Ramos (cell line): ENCODE data around the gene SLC22A7.

ENCODE experiments used
- in situ Hi-C: fragments of 300-500 bp; cut with MboI; formaldehyde crosslinking; loops from one replicate; pipeline ENCODE4 v1.14.3; 2022; ENCODE audit warnings: low sequenced_read_pairs; ENCODE audit not compliant: unreplicated experiment

The SLC22A7 gene

DNA sequence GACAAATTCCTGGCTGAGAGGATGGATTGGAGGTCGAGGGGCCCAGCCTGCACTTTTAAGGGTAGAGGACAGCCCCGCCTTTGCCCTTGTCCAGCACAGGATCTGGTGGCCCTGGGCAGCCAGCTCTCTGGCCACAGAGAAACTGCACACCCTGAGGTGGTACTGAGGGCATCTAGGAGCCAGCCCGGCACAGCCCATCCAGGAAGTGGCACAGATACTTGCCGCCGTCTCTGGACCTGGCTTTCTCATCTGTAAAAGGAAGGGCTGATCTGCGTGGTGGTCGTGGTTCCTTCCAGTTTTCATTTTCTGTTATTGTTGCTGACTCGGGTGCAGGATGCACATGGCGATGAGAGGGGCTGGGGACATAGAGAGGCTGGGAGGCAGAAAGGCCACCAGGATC lies 16.0 kb upstream of the SLC22A7 start:
- in situ Hi-C loops, result no loop called here

DNA sequence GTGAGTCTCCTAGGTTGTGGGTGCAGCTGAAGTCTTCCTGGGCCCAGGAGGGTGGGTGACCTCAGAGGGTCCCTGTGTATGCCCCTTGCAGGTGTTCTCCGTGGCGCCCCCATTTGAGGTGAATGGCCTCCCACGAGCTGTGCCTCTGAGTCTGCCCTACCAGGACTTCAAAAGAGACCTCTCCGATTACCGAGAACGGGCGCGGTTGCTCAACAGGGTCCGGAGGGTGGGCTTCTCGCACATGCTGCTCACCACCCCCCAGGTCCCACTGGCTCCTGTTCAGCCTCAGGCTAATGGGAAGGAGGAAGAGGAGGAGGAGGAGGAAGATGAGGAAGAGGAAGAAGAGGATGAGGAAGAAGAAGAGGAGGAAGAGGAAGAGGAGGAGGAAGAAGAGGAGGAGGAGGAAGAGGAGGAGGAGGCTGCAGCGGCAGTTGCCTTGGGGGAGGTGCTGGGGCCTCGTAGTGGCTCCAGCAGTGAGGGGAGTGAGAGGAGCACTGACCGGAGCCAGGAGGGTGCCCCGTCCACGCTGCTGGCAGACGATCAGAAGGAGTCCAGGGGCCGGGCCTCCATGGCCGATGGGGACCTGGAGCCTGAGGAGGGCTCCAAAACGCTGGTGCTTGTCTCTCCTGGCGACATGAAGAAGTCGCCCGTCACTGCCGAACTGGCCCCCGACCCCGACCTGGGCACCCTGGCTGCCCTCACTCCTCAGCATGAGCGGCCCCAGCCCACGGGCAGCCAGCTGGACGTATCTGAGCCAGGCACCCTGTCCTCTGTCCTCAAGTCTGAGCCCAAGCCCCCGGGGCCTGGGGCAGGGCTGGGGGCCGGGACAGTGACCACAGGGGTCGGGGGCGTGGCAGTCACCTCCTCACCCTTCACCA lies 15.2 kb upstream of the SLC22A7 start:
- in situ Hi-C loops, result no loop called here

DNA sequence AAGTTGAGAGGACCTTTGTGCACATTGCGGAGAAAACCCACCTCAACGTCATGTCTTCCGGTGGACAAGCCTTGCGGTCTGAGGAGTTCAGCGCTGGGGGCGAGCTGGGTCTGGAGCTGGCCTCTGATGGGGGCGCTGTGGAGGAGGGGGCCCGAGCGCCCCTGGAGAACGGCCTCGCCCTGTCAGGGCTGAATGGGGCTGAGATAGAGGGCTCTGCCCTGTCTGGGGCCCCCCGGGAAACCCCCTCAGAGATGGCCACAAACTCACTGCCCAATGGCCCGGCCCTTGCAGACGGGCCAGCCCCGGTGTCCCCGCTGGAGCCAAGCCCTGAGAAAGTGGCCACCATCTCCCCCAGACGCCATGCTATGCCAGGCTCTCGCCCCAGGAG lies 14.6 kb upstream of the SLC22A7 start:
- in situ Hi-C loops, result no loop called here

DNA sequence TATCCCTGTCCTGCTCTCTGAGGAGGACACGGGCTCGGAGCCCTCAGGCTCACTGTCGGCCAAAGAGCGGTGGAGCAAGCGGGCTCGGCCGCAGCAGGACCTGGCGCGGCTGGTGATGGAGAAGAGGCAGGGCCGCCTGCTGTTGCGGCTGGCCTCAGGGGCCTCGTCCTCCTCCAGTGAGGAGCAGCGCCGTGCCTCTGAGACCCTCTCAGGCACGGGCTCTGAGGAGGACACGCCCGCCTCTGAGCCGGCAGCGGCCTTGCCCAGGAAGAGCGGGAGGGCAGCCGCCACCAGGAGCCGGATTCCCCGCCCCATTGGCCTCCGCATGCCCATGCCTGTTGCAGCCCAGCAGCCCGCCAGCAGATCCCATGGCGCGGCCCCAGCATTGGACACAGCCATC lies 14.2 kb upstream of the SLC22A7 start:
- in situ Hi-C loops, result no loop called here

DNA sequence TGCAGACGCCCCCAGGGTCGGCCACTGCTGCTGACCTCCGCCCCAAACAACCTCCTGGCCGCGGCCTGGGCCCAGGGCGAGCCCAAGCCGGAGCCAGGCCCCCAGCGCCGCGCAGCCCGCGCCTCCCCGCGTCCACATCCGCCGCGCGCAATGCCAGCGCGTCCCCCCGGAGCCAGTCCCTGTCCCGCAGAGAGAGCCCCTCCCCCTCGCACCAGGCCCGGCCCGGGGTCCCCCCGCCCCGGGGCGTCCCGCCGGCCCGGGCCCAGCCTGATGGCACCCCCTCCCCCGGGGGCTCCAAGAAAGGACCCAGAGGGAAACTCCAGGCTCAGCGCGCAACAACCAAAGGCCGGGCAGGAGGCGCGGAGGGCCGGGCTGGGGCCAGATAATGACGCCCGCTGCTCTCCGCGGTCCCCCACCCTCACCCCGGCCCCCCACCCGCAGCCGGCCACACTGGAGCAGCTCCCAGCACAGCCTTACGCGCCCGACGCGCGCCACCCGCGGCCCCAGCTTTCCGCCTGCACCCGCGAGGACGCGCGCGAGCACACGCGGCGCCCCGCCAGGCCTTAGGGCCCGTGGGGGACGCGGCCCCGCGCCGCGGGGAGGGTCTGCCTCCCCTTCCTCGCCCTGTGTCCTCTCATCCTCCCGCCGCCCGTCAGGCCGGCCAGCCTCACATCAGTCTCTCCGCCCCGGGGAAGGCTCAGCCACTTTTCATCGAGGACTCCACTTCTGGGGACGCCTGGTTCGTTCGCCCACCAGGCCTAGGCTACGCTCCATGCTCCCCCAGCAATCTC lies 12.9 kb upstream of the SLC22A7 start:
- in situ Hi-C loops, result no loop called here

DNA sequence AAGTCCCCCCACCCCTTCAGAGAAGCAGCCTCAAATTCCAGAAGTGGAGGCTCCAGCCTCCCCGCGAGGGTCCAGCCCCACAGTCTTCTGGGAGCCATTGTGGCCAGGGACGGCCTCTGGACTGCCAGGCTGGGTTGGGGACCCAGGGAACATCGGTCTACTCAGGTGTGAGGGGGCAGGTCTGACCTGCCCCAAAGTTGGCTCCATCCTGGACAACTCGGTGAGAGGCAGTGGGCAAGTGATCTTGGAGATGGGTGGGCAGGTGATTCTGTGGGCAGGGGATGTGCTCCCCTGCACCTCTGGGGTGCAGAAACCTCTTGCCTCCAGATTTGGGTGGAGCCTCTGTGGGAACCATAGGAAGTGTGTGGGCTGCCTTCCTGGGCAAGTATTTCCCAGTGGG lies 12.2 kb upstream of the SLC22A7 start:
- in situ Hi-C loops, result no loop called here

DNA sequence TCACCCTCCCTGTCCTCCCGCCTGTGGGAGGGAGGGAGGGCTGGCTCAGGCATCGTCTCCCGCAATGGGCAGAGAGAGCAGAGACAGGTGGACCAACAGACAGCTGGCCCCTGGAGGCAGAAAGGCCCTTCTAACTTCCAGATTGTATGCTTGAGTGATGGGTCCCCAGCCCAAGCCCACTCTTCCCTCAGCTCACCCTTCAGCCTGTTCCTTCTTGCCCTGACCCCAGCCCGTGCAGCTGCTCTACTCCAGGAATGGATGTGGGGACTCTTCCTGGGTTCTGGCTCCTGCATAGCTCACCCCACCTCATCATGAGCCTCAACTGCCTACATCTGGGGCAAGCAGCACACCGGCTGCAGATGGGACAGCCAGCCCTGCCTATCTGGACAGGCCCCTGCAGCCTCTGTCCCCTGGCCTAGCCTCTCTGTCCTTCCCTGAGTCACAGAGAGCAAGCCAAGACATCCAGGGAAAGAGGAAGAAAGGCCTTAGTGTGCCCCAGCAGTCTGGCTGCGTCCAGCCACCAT lies 11.5 kb upstream of the SLC22A7 start:
- in situ Hi-C loops, result no loop called here

DNA sequence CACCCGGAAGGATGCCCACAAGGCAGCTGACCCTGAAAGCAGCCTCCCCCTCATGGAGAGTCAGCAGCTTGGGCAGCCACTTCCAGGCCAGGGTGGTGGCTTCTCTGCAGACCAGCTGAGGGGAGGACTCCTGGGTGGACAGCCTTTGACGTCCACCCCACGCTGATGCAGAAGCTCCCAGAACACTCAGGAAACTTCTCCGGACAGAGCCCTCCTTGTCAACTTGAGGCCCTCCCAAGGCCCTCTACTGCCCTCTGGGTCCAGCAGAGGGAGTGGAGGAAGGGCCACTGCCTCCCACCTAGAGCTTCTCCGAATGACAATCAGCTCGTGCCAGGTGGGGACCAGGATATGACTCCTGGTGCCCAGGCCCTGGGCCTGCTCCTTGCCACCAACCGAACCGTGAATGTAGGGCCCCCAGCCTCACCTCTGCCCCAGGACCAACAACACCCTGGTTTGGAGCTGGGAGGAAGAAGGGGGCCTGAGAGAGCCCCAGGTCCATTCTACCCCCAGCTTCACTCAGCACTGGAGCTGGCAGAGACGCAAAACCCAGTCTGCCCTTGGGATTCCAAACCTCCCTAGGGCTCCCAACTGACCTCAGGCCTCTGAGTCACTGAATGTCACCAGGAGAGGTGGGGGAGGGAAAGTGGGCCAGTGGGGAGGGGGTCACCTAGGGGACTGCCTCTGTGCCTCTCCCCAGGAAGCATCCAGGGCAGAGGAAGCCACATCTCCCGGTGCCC lies 10.9 kb upstream of the SLC22A7 start:
- in situ Hi-C loops, result no loop called here

DNA sequence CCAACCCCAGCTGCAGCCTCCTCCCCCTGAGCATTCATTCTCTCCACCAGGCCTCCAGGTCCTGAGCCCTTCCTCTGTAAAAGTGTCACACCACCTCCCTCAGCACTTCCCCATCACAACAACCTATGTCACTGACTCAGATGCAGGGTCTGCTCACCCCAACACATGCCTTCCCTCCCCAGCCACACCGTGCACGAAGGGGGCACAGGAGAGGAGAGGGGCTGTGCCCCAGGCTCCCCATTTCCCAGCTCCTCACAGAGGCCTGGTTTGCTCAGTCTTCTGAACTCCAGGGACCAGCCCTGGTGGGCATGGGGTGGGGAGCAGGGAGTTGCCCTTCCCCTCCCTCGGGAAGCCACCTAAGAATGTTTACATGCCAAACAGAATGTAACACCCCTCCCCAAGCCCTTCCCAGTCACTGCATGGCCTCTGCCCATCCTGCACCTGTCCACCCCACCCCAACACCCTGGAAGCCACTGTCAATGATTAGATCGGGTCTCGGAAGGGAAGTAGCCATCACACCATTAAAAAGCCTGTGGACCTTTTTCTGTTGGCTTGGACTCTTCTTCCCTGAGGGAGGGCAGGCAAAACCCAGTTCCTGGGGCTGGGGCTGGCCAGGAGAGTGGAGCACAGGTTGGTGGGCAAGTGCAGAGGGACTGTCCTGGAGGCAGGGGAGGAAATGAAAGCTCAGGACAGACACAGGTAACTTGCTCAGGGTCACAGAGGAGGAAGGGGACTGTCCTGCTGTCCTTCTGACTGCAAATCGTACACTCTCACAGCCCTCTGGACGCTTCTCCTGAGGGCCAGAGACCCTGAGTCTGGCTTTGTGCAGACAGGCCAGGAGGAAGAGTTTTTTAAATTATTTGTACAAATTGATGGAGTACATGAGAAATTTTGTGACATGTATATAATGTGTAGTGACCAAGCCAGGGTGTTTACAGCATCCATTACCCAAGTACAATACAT lies 10.1 kb upstream of the SLC22A7 start:
- in situ Hi-C loops, result no loop called here

DNA sequence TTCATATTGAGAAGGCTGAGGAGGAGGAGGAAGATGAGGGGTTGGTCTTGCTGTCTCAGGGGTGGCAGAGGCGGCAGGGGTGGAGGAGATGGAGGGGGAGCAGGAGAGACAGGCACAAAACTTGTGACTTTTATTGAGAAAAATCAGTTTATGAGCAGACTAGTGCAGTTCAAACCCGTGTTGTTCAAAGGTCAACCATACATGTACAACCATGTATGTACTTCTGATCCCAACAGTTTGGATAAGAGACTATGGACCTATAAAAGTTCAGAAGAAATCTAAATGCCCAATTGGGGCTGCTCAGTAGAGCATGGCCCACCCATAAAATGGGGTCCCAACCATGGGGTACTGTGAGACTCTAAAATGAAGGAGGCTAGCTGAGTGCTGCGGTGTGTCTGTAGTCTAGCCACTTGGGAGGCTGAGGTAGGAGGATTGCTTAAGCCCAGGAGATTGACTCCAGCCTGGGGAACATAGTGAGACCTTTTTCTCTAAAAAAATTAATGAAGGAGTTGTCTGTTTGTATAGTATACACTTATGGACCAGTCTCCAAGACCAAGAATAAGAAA lies 7.6 kb upstream of the SLC22A7 start:
- in situ Hi-C loops, result no loop called here

DNA sequence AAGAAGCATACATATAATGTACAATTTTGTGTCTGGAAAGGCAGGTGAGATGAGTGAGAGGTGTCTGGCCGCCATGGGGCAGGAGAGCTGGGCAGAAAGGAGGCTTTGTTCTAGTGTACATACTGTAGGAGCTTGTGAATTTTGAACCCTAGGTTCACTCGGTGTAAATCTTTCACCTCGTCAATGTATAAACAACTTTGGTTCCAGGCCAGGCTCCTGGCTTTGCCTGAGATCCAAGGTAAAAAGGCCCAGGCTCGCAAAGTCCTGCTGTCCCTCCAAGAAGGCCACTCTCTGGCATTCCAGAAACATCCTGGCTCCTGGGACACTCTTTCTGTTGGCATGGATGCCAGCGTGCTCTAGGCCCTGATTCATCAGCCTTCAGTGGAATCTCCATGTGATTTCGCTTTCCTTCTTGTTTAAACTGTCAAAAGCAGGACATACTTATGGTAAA lies 7.1 kb upstream of the SLC22A7 start:
- in situ Hi-C loops, result no loop called here

DNA sequence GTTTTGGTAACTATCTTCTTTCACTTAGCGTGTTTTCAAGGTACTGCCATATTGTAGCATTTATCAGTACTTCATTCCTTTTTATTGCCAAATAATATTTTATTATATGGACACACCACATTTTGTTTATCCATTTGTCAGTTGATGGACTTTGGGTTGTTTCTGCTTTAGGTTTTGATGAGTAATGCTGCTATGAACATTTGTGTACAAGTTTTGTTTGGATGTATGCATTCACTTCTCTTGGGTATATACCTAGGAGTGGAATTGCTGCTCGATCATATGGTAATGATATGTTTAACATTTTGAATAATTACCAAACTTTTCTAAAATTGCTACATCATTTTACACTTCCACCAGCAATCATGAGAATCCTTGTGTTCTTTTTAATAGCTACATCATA lies 6.4 kb upstream of the SLC22A7 start:
- in situ Hi-C loops, result no loop called here

DNA sequence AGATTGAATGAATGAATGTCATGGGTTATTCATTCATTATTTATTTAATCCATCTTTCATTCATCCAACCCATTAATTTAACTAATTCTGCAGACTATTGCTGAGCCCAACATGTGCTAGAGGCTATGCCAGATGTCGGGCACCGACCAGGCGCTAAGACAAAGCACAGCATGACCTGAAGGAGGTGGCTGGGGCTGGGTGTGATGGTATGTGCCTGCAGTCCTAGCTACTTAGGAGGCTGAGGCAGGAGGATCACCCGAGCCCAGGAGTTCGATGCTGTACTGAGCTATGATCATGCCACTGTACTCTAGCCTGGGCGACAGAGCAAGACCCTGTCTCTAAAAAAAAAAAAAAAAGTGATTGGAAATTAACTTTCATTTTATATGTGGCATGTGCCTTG lies 5.7 kb upstream of the SLC22A7 start:
- in situ Hi-C loops, result no loop called here

DNA sequence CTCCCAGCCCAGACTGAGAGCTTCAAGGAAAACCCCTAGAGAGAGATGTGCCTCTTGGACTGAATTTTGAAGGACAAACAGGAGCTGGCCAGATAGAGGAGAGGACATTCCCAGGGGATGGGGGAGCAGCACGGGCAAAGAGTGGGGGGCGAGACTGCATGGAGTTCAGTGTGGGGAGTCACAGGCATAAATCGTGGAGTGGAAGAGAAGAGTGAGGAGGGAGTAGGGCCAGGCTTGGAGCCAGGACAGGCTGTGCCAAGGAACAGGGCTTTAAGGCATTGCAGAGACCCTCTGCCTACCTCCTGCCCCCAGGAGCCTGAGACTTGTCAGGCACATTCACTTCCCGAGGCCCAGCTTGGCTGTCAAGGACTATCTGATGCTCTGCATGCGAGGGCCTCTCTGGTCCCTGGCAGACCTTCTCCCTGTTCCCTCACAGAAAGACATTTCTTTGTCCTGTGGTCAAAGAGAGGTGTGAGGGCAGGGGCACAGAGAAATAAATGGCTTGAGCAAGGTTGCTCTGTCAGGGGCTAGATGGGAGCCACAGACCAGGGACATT lies 5.2 kb upstream of the SLC22A7 start:
- in situ Hi-C loops, result no loop called here

DNA sequence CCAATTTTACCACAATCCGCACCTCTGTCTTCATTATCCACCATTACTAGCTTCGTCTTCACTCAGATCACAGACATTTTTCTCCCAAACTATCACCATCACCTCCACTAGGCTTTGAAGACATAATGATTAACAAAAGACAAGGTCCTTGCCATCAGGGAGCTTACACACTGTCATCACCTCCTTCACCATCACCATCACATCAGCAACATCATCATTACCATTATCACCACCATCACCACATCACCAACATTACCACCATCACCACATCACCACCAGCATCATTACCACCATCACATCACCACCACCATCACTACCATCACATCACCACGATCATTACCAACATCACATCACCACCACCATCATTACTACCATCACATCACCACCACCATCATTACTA lies 4.4 kb upstream of the SLC22A7 start:
- in situ Hi-C loops, result no loop called here

DNA sequence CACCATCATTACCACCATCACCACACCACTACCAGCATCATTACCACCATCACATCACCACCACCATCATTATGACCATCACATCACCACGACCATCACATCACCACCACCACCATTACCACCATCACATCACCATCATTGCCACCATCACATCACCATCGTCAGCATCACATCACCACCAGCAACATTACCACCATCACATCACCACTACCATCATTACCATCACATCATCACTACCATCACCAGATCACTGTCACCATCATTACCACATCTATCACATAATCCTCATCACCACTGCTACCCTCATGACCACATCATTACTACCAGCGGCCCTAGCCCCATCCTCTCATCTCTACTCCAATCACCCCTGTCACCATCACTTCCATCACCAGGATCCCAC lies 3.5 kb upstream of the SLC22A7 start:
- in situ Hi-C loops, result no loop called here

DNA sequence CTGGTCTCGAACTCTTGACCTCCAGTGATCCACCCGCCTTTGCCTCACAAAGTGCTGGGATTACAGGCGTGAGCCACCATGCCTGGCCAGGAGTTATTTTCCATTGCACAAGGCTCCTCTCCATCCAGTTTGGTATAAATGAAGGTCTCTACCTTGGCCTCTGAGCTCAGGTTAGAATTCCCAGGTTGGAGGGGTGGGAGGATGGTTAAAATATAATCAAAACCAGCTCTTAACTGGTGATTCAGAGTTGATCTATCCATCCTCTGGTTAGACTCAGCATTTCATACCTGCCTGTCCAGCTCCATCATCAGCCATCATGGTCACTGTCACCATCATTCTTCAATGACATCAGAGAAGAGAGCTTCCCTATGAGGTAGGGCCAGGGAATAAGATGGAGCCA lies 2.6 kb upstream of the SLC22A7 start:
- in situ Hi-C loops, result no loop called here

DNA sequence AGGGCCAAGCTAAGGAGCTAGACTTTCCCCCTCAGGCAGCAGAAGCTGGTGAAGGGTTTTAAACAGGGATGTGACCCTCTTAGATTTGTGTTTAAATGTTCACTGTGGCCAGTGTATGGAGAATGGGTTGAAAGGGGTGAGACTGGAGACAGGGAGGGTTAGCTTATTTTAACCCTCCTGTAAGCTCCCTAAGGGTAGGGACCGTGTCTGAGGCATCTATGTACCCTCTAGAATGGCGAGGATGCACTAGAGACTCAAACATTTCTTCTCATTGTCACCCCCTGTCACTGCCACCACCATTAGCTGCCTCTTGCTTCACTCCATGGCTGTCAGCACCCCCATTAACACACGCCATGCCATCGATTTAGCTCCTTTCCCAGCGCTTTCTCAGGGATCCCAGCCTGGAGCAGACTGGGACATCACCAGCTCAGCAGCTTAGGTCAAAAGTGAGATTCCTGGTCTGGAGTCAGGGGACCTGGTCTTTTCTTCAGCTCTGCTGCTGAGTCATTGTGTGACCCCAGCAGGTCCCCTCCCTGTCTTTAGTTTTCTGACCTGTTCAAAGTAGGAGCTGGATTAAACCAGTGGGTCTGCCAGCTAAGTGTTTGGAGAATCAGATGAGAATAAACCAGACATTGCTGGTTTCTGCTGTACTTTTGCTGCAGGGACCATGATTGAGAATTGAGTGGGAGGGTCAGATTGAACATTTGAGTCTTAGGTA lies 1.1 kb upstream of the SLC22A7 start:
- in situ Hi-C loops, result no loop called here
